IPS DF 6.9 (cell line): ENCODE measurements around the gene DNM3.
"Not testable (repeated sequence)": the region's sequence is repeated elsewhere in the genome, so short reads cannot be mapped to it uniquely, and the experiment has no call there.

ENCODE experiments used
- DNase-seq: peaks from one replicate; pipeline ENCODE4 v3.0.0-alpha.2; 2013; ENCODE audit warnings: low read depth, low spot score
- H3K27ac ChIP-seq: one replicate; pipeline ENCODE4 v1.5.1; 2013; ENCODE audit warnings: low read length, control low read depth
- H3K27me3 ChIP-seq: 2 replicates; pipeline ENCODE4 v1.6.1; 2013; ENCODE audit warnings: mild to moderate bottlenecking, low read length; ENCODE audit not compliant: control insufficient read depth, insufficient read depth
- H3K36me3 ChIP-seq: 2 replicates; pipeline ENCODE4 v1.6.1; 2013; ENCODE audit warnings: low read length; ENCODE audit not compliant: control insufficient read depth, insufficient read depth
- H3K4me1 ChIP-seq: 2 replicates; pipeline ENCODE4 v1.6.1; 2013; ENCODE audit warnings: low read length; ENCODE audit not compliant: control insufficient read depth, insufficient read depth
- H3K4me3 ChIP-seq: 2 replicates; pipeline ENCODE4 v1.5.1; 2013; ENCODE audit warnings: mild to moderate bottlenecking, low read length
- H3K9me3 ChIP-seq: 2 replicates; pipeline ENCODE4 v1.6.1; 2013; ENCODE audit warnings: low read length, inconsistent platforms; ENCODE audit not compliant: control insufficient read depth, insufficient read depth
- WGBS: extraction: QIAGEN DNeasy Blood & Tissue Kit; methylation state at CpG from one replicate; pipeline ENCODE4 v1.1.7; 2013; ENCODE audit warnings: mixed read lengths, missing lambda C conversion rate; ENCODE audit not compliant: insufficient read length, insufficient coverage; 5-methylcytosine and 5-hydroxymethylcytosine counted together

The DNM3 gene

DNA sequence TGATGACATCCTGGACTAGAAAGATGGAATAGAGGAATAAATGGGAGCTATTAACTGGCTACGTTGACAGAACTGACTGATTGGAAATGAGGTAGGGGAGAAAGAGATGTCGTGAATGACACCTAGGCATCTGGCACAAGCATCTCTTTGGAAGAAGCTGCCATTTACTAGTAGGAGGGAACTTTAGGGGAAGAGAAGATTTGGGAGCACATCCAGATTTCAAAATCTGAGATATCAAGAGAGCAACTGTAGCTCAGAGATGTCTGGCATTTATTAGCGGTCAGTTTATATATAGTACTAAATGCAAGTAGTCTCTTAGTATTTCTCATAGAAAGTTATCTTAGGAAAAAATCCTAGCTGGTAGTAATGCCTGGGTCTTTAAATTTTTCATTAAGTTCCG lies 447.3 kb downstream of the DNM3 start:
- no peak for DNase-seq
- no CpG with 5 or more reads among the region's 4 CpGs for WGBS

DNA sequence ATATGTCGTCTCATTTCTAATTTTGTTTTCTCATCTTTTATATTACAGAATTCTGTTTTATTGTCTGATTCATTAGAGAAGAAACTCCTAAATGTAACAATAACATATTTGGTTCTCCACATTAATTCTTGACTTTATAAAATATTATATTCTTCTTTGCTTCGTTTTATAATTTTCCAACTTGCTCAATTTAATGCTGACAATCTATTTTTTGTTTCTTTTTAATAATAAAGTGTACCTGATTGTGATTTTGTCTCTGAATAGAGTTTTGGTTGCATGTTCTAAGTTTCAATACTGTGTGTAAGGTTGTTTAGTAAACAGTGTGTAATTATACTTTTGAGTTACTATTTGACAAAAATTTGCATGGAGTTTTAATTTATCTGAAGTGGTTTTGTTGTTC lies 448.1 kb downstream of the DNM3 start:
- no peaks in the 10 kb centered on the region for H3K27me3 ChIP-seq
- H3K4me1 ChIP-seq: no peaks in the 10 kb centered on the region
- WGBS: no CpG with 5 or more reads among the region's 2 CpGs
- H3K36me3 ChIP-seq: no peaks in the 10 kb centered on the region
- DNase-seq: no peak
- H3K4me3 ChIP-seq: no peak overlapping the region
- no peaks in the 10 kb centered on the region for H3K9me3 ChIP-seq
- H3K27ac ChIP-seq: no peak overlapping the region

More for the DNA sequence above, 447.3 kb downstream of the DNM3 start:
- no peaks in the 10 kb centered on the region for H3K9me3 ChIP-seq
- no peaks in the 10 kb centered on the region for H3K36me3 ChIP-seq
- no peak overlapping the region for H3K4me3 ChIP-seq
- H3K4me1 ChIP-seq: no peaks in the 10 kb centered on the region
- H3K27me3 ChIP-seq: no peaks in the 10 kb centered on the region
- no peak overlapping the region for H3K27ac ChIP-seq

DNA sequence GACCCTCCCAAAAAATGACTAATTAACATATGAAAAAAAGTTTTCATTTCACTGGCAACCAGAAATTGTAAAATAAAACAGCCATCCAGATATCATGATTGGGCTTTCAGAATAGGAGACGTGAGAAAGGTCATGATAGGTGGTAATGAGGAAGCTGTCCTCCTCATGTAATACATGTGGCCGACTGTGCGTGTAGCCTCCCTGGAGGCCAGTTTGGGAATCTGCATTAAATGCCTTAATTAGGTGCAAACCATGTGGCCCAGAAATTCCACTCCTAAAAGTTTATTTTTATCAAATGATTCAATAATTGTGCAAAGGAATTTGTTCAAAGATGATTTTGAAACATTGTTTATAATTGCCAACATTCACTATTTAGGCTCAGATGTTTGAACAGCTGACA lies 451.5 kb downstream of the DNM3 start:
- no peaks in the 10 kb centered on the region for H3K4me1 ChIP-seq
- no peak overlapping the region for H3K4me3 ChIP-seq
- H3K27ac ChIP-seq: no peak overlapping the region
- H3K36me3 ChIP-seq: no peaks in the 10 kb centered on the region
- WGBS: no CpG with 5 or more reads among the region's 3 CpGs
- no peaks in the 10 kb centered on the region for H3K27me3 ChIP-seq
- DNase-seq: no peak
- H3K9me3 ChIP-seq: no peaks in the 10 kb centered on the region

DNA sequence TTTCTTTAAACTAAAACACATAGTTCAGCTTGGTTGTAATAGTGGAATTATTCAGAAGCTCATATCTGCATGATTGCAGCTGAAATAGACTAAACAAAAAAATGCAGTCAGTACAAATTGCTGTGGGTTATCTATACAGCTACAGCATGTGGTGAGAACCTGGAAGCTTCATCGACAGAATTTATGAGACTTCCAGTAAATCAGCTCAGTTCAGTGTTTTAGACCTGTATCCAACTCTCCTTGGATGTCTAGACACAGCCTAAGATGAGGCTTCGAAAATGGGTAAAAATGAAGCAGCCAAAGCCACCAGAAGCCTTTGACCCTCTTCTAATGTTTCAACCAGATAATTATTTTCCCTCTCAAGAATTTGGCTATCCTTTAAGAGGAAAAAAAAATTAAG lies 452.1 kb downstream of the DNM3 start:
- Histone ChIP-seq H3K27ac (no peak overlapping the region), H3K4me1 (no peaks in the 10 kb centered on the region), H3K27me3 (no peaks in the 10 kb centered on the region), H3K4me3 (no peak overlapping the region), H3K36me3 (no peaks in the 10 kb centered on the region), H3K9me3 (no peaks in the 10 kb centered on the region)
- WGBS: no CpG with 5 or more reads among the region's 2 CpGs
- no peak for DNase-seq

DNA sequence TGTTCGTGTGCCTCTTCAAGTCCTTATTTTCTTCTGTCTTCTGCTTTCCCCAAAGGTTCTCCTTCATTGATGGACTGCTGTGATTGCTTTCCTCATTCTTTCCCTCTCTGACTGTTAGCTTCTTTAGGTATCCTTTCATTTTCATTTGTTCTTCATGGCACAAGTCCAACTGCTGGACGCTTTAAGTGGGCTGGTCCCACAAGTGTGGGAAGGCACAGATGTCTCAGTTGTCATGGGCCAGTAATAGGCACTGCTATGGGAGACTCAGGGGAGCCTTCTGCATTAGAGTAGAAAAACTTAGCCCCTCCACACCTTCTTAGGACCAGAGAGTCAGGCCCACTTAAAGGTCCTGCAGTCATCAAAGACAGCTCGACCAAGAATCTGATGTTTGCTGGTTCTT lies 456.8 kb downstream of the DNM3 start:
- DNase-seq: no peak
- Histone ChIP-seq H3K9me3 (peaks cover 2% of the 10 kb centered on the region), H3K4me1 (peaks cover 1% of the 10 kb centered on the region; the same call in 1 of the 2 replicates), H3K27ac (no peak overlapping the region), H3K27me3 (no peaks in the 10 kb centered on the region), H3K4me3 (no peak overlapping the region), H3K36me3 (0 out of 2 replicates have a peak, but pooled peaks cover 4% of the 10 kb centered on the region)
- no CpG with 5 or more reads among the region's 3 CpGs for WGBS

DNA sequence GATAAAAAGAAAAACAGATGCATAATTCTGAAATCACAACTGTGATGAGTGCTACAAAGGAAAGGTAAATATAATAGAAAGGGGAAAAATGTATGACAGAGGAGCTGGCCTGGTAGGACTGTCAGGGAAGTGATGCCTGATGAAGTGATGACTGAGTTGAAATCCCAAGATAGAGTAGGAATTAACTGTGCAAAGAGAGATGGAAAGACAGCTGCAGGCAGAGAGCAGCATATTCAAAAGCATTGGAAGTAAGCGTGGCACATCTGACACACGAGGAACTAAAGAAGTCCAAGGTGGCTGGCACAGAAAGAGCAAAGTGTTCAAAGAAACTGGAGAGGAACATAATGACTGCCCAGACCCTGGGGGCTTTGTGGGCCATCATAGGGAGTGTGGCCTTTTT lies 457.6 kb downstream of the DNM3 start:
- no CpG with 5 or more reads among the region's 2 CpGs for WGBS
- H3K4me1 ChIP-seq: peaks cover 1% of the 10 kb centered on the region; the same call in 1 of the 2 replicates
- no peak overlapping the region for H3K27ac ChIP-seq
- H3K36me3 ChIP-seq: 0 out of 2 replicates have a peak, but pooled peaks cover 4% of the 10 kb centered on the region
- peaks cover 2% of the 10 kb centered on the region for H3K9me3 ChIP-seq
- H3K4me3 ChIP-seq: no peak overlapping the region
- no peak for DNase-seq
- no peaks in the 10 kb centered on the region for H3K27me3 ChIP-seq

DNA sequence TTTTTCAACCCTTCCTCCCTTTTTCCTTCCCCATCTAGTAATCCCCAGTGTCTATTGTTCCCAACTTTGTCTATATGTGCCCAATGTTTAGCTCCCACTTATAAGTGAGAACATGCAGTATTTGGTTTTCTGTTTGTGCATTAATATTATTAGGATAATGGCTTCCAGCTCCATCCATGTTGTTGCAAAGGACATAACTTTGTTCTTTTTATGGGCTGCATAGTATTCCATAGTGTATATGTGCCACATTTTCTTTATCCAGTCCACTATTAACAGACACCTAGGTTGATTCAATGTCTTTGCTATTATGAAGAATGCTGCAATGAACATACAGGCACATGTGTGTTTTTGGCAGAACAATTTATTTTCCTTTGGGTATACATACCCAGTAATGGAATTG lies 458.2 kb downstream of the DNM3 start:
- H3K4me1 ChIP-seq: peaks cover 1% of the 10 kb centered on the region; the same call in 1 of the 2 replicates
- 0 out of 2 replicates have a peak, but pooled peaks cover 4% of the 10 kb centered on the region for H3K36me3 ChIP-seq
- peaks cover 2% of the 10 kb centered on the region for H3K9me3 ChIP-seq
- H3K27ac ChIP-seq: no peak overlapping the region
- no peak overlapping the region for H3K4me3 ChIP-seq
- no peak for DNase-seq
- H3K27me3 ChIP-seq: no peaks in the 10 kb centered on the region

DNA sequence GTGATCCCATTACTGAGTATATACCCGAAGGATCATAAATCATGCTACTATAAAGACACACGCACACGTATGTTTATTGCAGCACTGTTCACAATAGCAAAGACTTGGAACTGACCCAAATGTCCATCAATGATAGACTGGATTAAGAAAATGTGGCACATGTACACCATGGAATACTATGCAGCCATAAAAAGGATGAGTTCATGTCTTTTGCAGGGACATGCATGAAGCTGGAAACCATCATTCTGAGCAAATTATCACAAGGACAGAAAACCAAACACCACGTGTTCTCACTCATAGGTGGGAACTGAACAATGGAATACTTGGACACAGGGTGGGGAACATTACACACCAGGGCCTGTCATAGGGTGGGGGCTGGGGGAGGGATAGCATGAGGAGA lies 466.2 kb downstream of the DNM3 start:
- H3K4me3 ChIP-seq, H3K27me3 ChIP-seq, H3K4me1 ChIP-seq, DNase-seq, H3K36me3 ChIP-seq, H3K27ac ChIP-seq, H3K9me3 ChIP-seq: not testable (repeated sequence)
- WGBS: no CpG with 5 or more reads among the region's 4 CpGs

DNA sequence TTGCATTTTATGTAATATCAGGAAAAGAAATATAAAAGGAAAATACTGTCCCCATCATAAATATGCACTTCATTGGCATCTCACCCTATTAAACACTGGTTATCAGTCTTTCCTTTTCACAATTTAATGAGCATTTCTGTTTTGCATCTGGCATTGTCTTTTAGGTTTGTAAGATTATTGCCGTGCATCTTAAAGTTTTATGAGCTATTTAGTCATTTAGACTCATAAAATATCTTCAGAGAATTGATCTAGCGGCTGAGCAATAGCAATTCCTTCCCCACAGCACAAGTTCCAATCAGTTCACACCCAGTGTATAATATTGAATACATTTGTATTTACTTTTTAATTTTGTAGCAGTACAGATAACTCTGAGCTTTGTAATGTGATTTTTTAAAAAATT lies 466.8 kb downstream of the DNM3 start:
- no peak overlapping the region for H3K27ac ChIP-seq
- no peak for DNase-seq
- no peaks in the 10 kb centered on the region for H3K27me3 ChIP-seq
- no peak overlapping the region for H3K4me3 ChIP-seq
- no peaks in the 10 kb centered on the region for H3K9me3 ChIP-seq
- no CpG with 5 or more reads among the region's 2 CpGs for WGBS
- no peaks in the 10 kb centered on the region for H3K36me3 ChIP-seq
- H3K4me1 ChIP-seq: no peaks in the 10 kb centered on the region

DNA sequence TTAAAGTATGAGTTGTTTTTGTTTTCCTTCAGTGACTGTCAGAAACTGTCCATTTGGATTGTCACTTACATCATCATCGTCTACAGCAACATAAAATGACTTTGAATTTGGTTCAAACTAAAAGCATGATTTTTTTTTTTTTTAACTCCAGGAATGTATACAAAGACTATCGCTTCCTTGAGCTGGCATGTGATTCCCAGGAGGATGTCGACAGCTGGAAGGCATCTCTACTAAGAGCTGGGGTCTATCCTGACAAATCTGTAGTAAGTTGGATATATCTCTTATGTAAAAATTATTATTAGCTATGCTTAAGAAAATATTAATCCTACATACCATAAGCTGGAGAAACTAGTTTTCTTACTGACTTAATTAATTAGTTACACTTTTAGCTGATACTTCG lies 467.3 kb downstream of the DNM3 start:
- H3K4me3 ChIP-seq: no peak overlapping the region
- H3K36me3 ChIP-seq: no peaks in the 10 kb centered on the region
- H3K27me3 ChIP-seq: no peaks in the 10 kb centered on the region
- H3K4me1 ChIP-seq: no peaks in the 10 kb centered on the region
- no peak for DNase-seq
- H3K9me3 ChIP-seq: no peaks in the 10 kb centered on the region
- no peak overlapping the region for H3K27ac ChIP-seq
- WGBS: no CpG with 5 or more reads among the region's 4 CpGs

DNA sequence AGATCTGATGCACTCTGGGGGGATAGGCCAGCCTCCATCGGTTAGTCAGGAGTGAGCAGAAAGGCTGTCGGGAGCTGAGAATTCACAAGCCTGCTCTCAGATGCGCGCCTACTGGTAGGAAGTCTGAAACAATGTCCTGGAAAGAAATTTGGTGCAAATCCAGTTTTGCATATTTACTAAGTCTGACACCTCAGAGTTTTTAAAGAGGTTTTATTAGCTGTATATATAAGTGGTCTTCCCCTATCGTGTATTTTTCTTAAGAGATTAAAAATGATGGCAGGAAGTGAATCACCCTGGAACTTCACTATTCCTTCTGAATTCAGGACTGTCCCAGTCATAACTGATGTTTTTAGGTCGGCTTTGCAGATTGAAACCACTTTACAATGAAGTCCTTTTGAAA lies 479.4 kb downstream of the DNM3 start:
- Histone ChIP-seq H3K27ac (no peak overlapping the region), H3K4me3 (no peak overlapping the region), H3K36me3 (no peaks in the 10 kb centered on the region), H3K9me3 (no peaks in the 10 kb centered on the region), H3K27me3 (no peaks in the 10 kb centered on the region), H3K4me1 (no peaks in the 10 kb centered on the region)
- DNase-seq: no peak
- WGBS: no CpG with 5 or more reads among the region's 6 CpGs
